Loucy (cell line): ENCODE data around the gene KLHL3.

ENCODE experiments used
- EZH2phosphoT487 ChIP-seq: fragments of 200-600 bp; IDR thresholded peaks from 2 replicates; pipeline ENCODE4 v1.6.1; 2018; ENCODE audit warnings: antibody characterized with exemption, mild to moderate bottlenecking, moderate library complexity, borderline replicate concordance
- TF ChIP-seq, protein P1 (sequence below): fragments of 200-600 bp; sonication (generic); conservative IDR thresholded peaks from 2 replicates; pipeline ENCODE4 v1.5.1; 2014; ENCODE audit warnings: mild to moderate bottlenecking, antibody characterized with exemption, low read length

DNA sequence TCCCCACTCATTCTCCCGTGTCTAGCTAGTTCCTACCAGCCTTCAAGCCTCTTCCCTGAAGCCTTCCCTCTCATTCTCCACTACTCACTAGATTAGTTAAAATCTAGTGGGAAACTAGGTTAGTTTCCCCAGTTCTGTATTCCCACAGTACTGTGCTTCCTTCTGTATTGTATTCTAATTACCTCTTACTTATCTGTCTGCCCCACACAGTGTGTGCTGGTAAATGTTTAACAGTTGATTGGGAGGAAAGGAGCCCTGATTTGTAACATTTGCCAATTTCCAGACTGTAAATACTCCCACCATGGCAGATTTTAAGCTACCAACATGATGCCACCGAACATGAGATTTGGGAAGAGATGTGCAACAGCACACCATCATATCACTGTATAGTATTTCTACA lies 8.3 kb downstream of the KLHL3 start:
- no peak for TF ChIP-seq EZH2phosphoT487
- TF ChIP-seq, protein P1, sequence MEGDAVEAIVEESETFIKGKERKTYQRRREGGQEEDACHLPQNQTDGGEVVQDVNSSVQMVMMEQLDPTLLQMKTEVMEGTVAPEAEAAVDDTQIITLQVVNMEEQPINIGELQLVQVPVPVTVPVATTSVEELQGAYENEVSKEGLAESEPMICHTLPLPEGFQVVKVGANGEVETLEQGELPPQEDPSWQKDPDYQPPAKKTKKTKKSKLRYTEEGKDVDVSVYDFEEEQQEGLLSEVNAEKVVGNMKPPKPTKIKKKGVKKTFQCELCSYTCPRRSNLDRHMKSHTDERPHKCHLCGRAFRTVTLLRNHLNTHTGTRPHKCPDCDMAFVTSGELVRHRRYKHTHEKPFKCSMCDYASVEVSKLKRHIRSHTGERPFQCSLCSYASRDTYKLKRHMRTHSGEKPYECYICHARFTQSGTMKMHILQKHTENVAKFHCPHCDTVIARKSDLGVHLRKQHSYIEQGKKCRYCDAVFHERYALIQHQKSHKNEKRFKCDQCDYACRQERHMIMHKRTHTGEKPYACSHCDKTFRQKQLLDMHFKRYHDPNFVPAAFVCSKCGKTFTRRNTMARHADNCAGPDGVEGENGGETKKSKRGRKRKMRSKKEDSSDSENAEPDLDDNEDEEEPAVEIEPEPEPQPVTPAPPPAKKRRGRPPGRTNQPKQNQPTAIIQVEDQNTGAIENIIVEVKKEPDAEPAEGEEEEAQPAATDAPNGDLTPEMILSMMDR, result no peak
